ENCODE measurements around the gene RAB17.
A peak's percentile ranks its signal among the peaks of the same experiment; 100 is the strongest.

The RAB17 gene

DNA sequence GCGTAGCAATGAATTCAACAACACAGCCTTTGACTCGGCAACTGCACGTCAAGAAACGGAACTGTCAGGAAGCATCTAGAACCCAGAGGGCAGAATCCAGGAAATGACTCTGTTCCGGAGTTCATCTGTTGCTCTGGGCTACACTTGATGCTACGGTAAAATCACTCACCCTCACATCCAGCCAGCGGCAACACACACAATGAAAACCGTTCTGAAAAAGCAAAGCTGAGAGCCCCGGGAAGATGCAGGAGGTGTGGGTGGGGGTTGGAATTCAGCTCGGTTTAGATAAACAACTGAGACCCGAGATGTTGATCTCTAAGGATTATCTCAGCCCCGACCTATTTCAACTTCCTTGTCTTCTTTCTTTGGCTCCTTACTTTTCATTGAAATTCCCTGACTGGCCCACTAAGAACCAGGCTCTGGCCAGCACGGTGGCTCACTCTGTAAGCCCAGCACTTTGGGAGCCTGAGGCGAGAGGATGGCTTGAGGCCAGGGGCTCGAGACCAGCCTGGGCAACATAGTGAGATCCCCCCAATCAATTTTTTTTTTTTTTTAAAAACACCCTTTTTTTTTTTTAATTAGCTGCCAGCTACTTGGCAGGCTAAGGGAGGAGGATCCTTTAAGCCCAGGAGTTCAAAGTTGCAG lies 13.3 kb upstream of the RAB17 start:
- H3K4me3 ChIP-seq (ENCODE audit: low read length), result no peak overlapping the region
- TF ChIP-seq CTCF (IDR thresholded peaks at IDR 0.05; ENCODE audit: insufficient read depth, low read depth, low read length, missing control alignments), result no peak
- DNase-seq (ENCODE audit: low read depth), result peak; percentile 49

DNA sequence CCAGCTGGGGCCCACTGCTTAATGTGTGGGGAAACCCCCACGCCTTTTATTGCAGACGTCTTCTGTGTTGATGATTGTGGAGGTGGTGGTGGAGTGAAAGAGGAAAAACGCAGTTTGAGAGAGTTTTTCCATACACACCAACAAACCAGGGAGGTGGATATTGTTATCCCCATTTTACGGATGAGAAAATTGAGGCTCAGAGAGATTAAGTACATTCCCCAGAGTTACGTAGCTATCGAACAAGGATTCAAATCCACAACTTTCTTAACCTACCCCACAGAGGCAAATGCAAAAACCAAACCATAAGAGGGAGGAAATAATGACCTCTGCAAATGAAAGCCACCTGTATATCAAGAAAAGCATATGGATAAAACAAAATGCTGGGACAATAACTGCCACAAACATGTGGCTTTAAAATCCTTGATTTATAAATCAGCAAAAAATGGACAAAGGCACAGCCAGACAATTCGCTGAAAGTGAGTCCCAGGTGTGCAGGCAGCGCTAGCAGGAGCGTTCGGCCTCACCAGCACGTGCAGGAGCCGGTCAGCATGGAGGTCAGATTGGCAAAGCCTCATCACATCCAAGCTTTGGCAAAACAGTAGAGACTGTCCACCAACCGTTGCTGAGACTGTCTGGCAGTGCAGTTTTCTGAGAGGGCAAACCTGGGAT lies 12.6 kb upstream of the RAB17 start:
- H3K4me3 ChIP-seq (ENCODE audit: low read length), result no peak overlapping the region
- TF ChIP-seq CTCF (IDR thresholded peaks at IDR 0.05; ENCODE audit: insufficient read depth, low read depth, low read length, missing control alignments), result no peak
- no peak for DNase-seq (ENCODE audit: low read depth)

DNA sequence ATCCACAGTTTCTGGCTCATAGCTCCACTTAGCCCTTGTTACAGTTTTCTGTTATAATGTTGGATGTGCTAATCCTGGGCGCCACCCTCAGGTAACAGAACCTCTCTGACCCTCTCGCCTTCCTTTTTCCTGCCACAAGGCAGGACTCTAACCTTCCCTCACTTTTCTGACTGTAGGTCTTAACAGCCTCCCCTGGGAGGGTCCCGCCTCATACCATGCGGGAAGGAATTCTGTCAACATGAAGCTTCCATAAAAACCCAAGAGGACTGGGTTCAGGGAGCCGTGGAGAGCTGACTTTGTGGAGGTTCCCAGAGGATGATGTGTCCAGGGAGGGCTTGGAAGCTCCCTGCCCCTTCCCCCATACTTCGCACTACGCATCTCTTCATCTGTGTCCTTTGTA lies 11.9 kb upstream of the RAB17 start:
- TF ChIP-seq CTCF (IDR thresholded peaks at IDR 0.05; ENCODE audit: insufficient read depth, low read depth, low read length, missing control alignments), result no peak
- H3K4me3 ChIP-seq (ENCODE audit: low read length), result no peak overlapping the region

DNA sequence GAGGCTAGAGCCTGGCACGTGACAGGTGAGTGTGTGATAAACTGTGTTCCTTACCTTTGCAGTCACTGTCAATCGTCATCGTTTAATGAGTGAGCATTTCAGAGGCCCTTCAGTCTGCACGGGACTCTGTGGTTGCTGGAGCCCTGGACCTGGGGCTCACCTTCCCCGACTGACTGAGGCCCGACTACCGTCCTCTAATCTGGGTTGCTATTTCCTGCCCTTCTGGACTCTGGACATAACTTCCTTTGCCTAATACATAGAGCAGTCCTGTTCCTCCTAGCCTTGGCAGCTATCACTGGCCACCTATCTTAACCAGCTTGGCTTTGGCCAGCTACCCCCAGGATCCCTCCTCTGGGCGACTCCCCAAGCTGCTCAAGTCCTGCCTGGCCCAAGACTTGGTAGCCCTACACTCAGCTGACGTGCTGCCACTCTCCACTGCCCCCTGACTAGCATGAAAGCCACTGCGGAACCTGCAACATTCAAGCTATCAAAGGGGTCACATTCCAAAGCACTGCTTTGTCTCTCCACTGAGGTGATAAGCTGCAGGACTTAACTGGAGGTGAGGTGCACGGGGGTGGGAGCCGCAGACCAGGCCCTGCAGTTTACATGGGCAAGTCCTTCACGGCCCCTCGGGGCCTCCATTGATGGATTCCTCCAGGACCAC lies 11.1 kb upstream of the RAB17 start:
- H3K4me3 ChIP-seq (ENCODE audit: low read length), result no peak overlapping the region
- DNase-seq (ENCODE audit: low read depth), result no peak
- no peak for TF ChIP-seq CTCF (IDR thresholded peaks at IDR 0.05; ENCODE audit: insufficient read depth, low read depth, low read length, missing control alignments)

More for the DNA sequence above, 11.9 kb upstream of the RAB17 start:
- no peak for DNase-seq (ENCODE audit: low read depth)

DNA sequence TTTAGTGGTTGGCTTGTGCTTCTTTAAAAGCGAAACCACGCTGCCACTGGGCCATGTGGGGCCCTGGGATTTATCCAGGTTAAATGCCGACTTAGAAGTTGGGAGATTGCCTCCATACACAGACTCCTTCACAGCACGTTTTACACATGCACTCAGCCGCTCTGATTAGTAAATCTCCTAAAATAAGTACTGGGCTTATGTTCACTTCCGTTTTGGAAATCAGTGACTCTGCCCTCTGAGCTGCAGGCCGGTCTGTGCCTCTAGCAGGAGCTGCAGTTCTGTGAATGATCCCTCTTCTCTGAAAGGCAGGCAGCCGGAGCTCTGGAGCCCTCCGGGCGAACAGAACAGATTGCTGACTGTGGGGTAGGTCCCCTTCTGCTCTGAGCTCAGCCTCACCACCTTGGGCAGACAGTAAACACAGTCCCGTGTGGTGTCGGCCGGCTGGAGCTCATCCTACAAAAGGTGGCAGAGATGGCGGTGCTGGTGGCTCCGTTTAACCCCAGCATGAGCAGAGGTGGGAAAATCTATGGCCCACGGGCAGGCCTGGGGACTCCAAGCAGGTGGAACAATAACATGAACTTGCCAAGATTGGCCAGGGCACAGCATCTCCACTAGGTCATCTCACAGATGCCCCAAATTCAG lies 9.8 kb upstream of the RAB17 start:
- TF ChIP-seq CTCF (IDR thresholded peaks at IDR 0.05; ENCODE audit: insufficient read depth, low read depth, low read length, missing control alignments), result no peak
- no peak for DNase-seq (ENCODE audit: low read depth)
- H3K4me3 ChIP-seq (ENCODE audit: low read length), result no peak overlapping the region

DNA sequence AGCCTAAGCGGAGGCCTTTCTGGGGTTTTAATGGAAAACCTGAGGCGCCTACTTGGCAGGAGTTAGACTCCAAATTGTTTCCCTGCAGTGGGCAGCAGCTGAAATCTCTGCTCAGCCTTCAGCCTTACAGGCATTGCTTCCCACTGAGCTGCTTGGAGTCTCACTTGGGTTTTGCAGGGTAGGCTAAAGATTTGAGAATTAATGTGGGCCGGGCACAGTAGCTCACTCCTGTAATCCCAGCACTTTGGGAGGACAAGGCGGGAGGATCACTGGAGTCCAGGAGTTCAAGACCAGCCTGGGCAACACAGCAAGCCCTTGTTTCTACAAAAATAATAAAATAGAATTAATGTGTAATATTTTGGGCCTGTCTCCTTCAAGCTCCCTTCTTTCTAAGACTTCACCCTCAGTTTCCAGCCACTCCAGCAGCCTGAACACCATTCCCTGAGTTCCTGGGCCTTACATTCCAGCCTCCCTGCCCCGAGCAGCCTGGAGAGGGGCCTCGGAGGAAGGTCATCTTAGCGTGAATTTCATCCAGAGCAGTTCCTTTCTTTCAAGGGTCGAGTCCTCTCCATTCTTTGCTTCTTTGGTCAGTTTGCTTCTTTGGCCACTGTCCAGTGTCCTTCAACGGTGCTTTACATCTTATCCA lies 9.1 kb upstream of the RAB17 start:
- no peak overlapping the region for H3K4me3 ChIP-seq (ENCODE audit: low read length)
- no peak for TF ChIP-seq CTCF (IDR thresholded peaks at IDR 0.05; ENCODE audit: insufficient read depth, low read depth, low read length, missing control alignments)
- DNase-seq (ENCODE audit: low read depth), result no peak

Data from epithelial cell of esophagus (primary cell).